Neural cell (in vitro differentiated cells): Measurements from ENCODE around the gene RFTN1. TPM values are rescaled to one million over a fixed set of nuclear protein-coding genes. Genes with fewer than 3 reads are reported as not detected.

Source experiments
- H2AFZ ChIP-seq: fragments of 200-600, 300-800 bp; sonication (generic), shearing (Covaris generic); 2 replicates; pipeline ENCODE4 v1.6.0; 2014; ENCODE audit warnings: low read depth, mild to moderate bottlenecking, antibody characterized with exemption, low read length, moderate library complexity
- H3F3A ChIP-seq: fragments of 200-600 bp; shearing (Covaris generic); 2 replicates; pipeline ENCODE4 v1.6.1; 2016; ENCODE audit warnings: mild to moderate bottlenecking, moderate library complexity, mixed read lengths, antibody characterized with exemption, low read length; ENCODE audit not compliant: insufficient read depth, poor library complexity, severe bottlenecking
- H3K27ac ChIP-seq: fragments of 200-600, 300-800 bp; sonication (generic), shearing (Covaris generic); 2 replicates; pipeline ENCODE4 v1.5.1; 2014; ENCODE audit warnings: mild to moderate bottlenecking, low read length, moderate library complexity
- H3K27me3 ChIP-seq: fragments of 300-800, 200-600 bp; sonication (generic), shearing (Covaris generic); 2 replicates; pipeline ENCODE4 v1.6.0; 2014; ENCODE audit warnings: mild to moderate bottlenecking, low read depth, low read length, moderate library complexity; ENCODE audit not compliant: insufficient read depth
- H3K36me3 ChIP-seq: fragments of 300-800, 200-600 bp; sonication (generic), shearing (Covaris generic); 2 replicates; pipeline ENCODE4 v1.5.1; 2014; ENCODE audit warnings: mild to moderate bottlenecking, antibody characterized with exemption, low read length, moderate library complexity; ENCODE audit not compliant: insufficient read depth
- H3K4me2 ChIP-seq: fragments of 300-800, 200-600 bp; sonication (generic), shearing (Covaris generic); 2 replicates; pipeline ENCODE4 v1.6.0; 2014; ENCODE audit warnings: mild to moderate bottlenecking, low read length
- H3K4me3 ChIP-seq: fragments of 300-800, 200-600 bp; sonication (generic), shearing (Covaris generic); 2 replicates; pipeline ENCODE4 v1.5.1; 2014; ENCODE audit warnings: mild to moderate bottlenecking, low read length, moderate library complexity
- H3K79me2 ChIP-seq: fragments of 200-600 bp; shearing (Covaris generic); replicated peaks from 2 replicates; pipeline ENCODE4 v1.6.0; 2014; ENCODE audit warnings: mild to moderate bottlenecking, low read length, moderate library complexity; ENCODE audit not compliant: insufficient read depth
- H3K9ac ChIP-seq: fragments of 300-800, 200-600 bp; sonication (generic), shearing (Covaris generic); 2 replicates; pipeline ENCODE4 v1.6.1; 2016; ENCODE audit warnings: mild to moderate bottlenecking, low read length, mixed read lengths
- H3K9me2 ChIP-seq: fragments of 200-600 bp; shearing (Covaris generic); 2 replicates; pipeline ENCODE4 v1.6.1; 2016; ENCODE audit warnings: mild to moderate bottlenecking, low read length, mixed read lengths; ENCODE audit not compliant: insufficient read depth
- H3K9me3 ChIP-seq: fragments of 200-600, 300-800 bp; sonication (generic), shearing (Covaris generic); 2 replicates; pipeline ENCODE4 v1.6.1; 2016; ENCODE audit warnings: mild to moderate bottlenecking, mixed run types, low read length, moderate library complexity, mixed read lengths
- H4K20me1 ChIP-seq: fragments of 200-600 bp; shearing (Covaris generic); 2 replicates; pipeline ENCODE4 v1.6.1; 2016; ENCODE audit warnings: mild to moderate bottlenecking, mixed run types; ENCODE audit not compliant: insufficient read depth
- EP300 ChIP-seq: fragments of 450-650 bp; conservative IDR thresholded peaks from 2 replicates; pipeline ENCODE4 v1.6.1; 2014; ENCODE audit warnings: antibody characterized with exemption, mild to moderate bottlenecking, moderate library complexity; ENCODE audit not compliant: poor library complexity, severe bottlenecking
- EZH2 ChIP-seq: fragments of 200-600, 300-800 bp; shearing (Covaris generic), sonication (generic); IDR thresholded peaks from 2 replicates; pipeline ENCODE4 v1.6.1; 2014; ENCODE audit warnings: antibody characterized with exemption, low read length, borderline replicate concordance, mild to moderate bottlenecking; ENCODE audit not compliant: insufficient read depth, poor library complexity, severe bottlenecking
- MXI1 ChIP-seq: fragments of 450-650 bp; conservative IDR thresholded peaks from 2 replicates; pipeline ENCODE4 v1.6.1; 2014; ENCODE audit warnings: antibody characterized with exemption, mild to moderate bottlenecking; ENCODE audit not compliant: poor library complexity, severe bottlenecking
- POLR2AphosphoS5 ChIP-seq: IDR thresholded peaks from 2 replicates; pipeline ENCODE4 v1.6.1; 2012
- RAD21 ChIP-seq: fragments of 450-650 bp; conservative IDR thresholded peaks from 2 replicates; pipeline ENCODE4 v1.6.1; 2014; ENCODE audit warnings: antibody characterized with exemption, mild to moderate bottlenecking, moderate library complexity
- SMC3 ChIP-seq: fragments of 450-650 bp; conservative IDR thresholded peaks from 2 replicates; pipeline ENCODE4 v1.6.1; 2014; ENCODE audit warnings: antibody characterized with exemption, mild to moderate bottlenecking, moderate library complexity; ENCODE audit not compliant: poor library complexity
- TAF1 ChIP-seq: IDR thresholded peaks from 2 replicates; pipeline ENCODE4 v1.6.1; 2012; ENCODE audit warnings: low read depth
- polyA plus RNA-seq: library from polyadenylated mRNA; depleted of rRNA; stranded (reverse); fragments of >200 nt; gene quantifications from 2 replicates; pipeline ENCODE4 v1.2.3, GENCODE V29; 2014
- TF ChIP-seq, protein P1 (sequence below): fragments of 450-650 bp; IDR thresholded peaks from 2 replicates; pipeline ENCODE4 v1.5.1; 2014; ENCODE audit warnings: antibody characterized with exemption, mild to moderate bottlenecking, moderate library complexity; ENCODE audit not compliant: poor library complexity, severe bottlenecking
- TF ChIP-seq, protein P2 (sequence below): IDR thresholded peaks from 2 replicates; pipeline ENCODE4 v1.6.1; 2012; ENCODE audit warnings: borderline replicate concordance

The RFTN1 gene
- polyA plus RNA-seq, 1 donor from 2014 or later = 36.8 TPM

DNA sequence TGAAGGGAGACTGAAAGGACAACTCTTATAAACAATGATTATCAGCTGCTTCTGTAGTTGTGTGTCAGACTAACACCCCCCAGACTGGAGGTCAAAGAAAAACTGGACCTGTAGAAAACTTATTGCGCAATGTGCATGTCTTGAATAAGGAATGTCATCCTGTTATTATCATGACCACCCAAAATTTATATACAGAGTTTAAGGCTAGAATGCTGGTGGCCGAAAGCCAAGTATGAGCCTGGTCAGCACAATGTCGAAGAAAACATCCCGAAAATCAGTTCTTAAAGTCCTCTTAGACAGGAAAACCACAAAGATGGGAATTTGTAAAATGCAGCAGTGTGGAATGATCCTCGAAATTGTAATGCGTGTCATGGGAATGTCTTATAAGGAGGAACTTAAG, 29.3 kb downstream of the RFTN1 start:
- Histone ChIP-seq H3K9me2 (no peaks in the 10 kb centered on the region), H3K4me2 (no peak overlapping the region), H3K9ac (no peak overlapping the region), H3K4me3 (no peak overlapping the region), H3K9me3 (no peaks in the 10 kb centered on the region), H4K20me1 (no peaks in the 10 kb centered on the region), H2AFZ (no peak overlapping the region), H3K79me2 (no peaks in the 10 kb centered on the region), H3K27me3 (no peaks in the 10 kb centered on the region), H3K27ac (no peak overlapping the region), H3K36me3 (no peaks in the 10 kb centered on the region), H3F3A (no peaks in the 10 kb centered on the region)
- TF ChIP-seq, protein P1, sequence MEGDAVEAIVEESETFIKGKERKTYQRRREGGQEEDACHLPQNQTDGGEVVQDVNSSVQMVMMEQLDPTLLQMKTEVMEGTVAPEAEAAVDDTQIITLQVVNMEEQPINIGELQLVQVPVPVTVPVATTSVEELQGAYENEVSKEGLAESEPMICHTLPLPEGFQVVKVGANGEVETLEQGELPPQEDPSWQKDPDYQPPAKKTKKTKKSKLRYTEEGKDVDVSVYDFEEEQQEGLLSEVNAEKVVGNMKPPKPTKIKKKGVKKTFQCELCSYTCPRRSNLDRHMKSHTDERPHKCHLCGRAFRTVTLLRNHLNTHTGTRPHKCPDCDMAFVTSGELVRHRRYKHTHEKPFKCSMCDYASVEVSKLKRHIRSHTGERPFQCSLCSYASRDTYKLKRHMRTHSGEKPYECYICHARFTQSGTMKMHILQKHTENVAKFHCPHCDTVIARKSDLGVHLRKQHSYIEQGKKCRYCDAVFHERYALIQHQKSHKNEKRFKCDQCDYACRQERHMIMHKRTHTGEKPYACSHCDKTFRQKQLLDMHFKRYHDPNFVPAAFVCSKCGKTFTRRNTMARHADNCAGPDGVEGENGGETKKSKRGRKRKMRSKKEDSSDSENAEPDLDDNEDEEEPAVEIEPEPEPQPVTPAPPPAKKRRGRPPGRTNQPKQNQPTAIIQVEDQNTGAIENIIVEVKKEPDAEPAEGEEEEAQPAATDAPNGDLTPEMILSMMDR = no peak
- TF ChIP-seq TAF1 (no peak), SMC3 (no peak), MXI1 (no peak), POLR2AphosphoS5 (no peak), RAD21 (no peak), EZH2 (no peak), EP300 (no peak)
- TF ChIP-seq, protein P2, sequence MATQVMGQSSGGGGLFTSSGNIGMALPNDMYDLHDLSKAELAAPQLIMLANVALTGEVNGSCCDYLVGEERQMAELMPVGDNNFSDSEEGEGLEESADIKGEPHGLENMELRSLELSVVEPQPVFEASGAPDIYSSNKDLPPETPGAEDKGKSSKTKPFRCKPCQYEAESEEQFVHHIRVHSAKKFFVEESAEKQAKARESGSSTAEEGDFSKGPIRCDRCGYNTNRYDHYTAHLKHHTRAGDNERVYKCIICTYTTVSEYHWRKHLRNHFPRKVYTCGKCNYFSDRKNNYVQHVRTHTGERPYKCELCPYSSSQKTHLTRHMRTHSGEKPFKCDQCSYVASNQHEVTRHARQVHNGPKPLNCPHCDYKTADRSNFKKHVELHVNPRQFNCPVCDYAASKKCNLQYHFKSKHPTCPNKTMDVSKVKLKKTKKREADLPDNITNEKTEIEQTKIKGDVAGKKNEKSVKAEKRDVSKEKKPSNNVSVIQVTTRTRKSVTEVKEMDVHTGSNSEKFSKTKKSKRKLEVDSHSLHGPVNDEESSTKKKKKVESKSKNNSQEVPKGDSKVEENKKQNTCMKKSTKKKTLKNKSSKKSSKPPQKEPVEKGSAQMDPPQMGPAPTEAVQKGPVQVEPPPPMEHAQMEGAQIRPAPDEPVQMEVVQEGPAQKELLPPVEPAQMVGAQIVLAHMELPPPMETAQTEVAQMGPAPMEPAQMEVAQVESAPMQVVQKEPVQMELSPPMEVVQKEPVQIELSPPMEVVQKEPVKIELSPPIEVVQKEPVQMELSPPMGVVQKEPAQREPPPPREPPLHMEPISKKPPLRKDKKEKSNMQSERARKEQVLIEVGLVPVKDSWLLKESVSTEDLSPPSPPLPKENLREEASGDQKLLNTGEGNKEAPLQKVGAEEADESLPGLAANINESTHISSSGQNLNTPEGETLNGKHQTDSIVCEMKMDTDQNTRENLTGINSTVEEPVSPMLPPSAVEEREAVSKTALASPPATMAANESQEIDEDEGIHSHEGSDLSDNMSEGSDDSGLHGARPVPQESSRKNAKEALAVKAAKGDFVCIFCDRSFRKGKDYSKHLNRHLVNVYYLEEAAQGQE = no peak

DNA sequence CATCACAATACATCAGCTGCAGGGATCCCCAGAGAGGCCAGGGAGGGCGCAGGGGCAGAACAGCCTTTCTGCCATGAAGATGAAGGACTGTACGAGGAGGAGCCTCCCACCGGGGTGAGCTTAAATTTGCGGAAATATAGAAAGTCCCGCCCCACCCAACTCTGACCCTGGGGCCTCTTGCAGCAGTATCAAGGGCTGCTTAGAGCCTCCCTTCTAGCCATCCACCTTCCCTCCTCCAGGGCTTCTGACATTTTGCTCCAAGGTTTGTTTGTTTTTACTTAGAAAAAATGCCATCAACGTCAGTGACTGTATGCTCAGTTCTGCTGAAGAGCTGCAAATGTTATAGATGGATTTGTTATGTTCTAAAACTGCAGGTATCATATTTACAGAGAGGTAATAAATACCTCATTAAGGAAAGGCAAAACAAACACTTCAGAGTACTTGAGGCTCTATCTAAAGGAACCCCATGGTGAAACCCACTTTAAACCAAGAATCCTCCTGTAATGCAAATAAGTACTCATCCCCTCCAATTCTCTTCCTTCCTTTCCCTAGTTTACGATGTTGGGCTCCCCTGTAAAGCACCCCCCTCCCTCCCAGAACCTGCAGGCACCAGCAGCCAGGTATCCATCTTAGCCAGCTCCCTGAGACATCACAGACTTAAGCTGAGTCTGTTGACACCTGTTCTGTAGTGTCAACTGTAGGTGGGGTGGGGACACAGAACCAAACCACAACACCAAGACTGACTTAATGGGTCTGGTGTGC, 30.5 kb downstream of the RFTN1 start:
- no peak overlapping the region for H3K4me3 ChIP-seq
- H4K20me1 ChIP-seq = no peaks in the 10 kb centered on the region
- no peak overlapping the region for H3K4me2 ChIP-seq
- no peak overlapping the region for H2AFZ ChIP-seq
- no peaks in the 10 kb centered on the region for H3K79me2 ChIP-seq
- no peaks in the 10 kb centered on the region for H3K36me3 ChIP-seq
- no peaks in the 10 kb centered on the region for H3K9me3 ChIP-seq
- no peaks in the 10 kb centered on the region for H3K27me3 ChIP-seq
- H3F3A ChIP-seq = no peaks in the 10 kb centered on the region
- H3K27ac ChIP-seq = no peak overlapping the region
- H3K9ac ChIP-seq = no peak overlapping the region
- TF ChIP-seq TAF1 (no peak), EP300 (no peak), EZH2 (no peak)
- TF ChIP-seq, protein P1 = no peak
- no peaks in the 10 kb centered on the region for H3K9me2 ChIP-seq
